ENCODE measurements around the gene OPN1SW.

OPN1SW gene

DNA sequence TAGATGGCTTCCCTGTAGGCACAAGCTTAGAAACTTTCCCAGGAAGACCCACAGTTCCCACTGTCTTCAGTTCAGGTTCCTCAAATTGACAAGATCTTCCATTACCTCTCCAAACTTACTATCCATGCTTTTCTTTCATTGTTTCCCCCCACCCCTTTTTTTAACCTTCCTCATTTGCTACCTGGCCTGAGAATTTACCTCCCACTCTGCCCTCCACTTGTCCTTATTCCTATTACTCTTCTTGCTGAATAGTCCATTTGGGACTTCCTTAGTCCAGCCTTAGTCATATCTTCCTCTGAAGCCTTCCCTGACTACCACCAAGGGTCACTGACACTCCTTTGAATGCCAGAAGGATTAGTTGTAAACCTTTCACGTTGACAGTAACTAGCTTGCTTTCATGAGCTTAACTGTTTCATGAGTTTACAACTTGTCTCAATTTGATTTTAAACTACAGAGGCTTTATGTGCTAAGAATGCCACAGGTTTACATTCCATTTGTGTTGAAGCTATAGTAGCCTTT is 37.7 kb downstream of the OPN1SW start:
- peak overlapping the region; percentile 80 for H3K27ac ChIP-seq
- peak; percentile 37 for DNase-seq (ENCODE audit: low read depth, low spot score)

- peak overlapping the region; percentile 80 for H3K27ac ChIP-seq
These were observed 38.2 kb downstream of the OPN1SW start for GRCh38 chr7:128737441-128737840.

GRCh38 chr7:128735436-128735835 is 40.2 kb downstream of the OPN1SW start:
- no peak overlapping the region for H3K27ac ChIP-seq
- no peak for DNase-seq (ENCODE audit: low read depth, low spot score)

More at GRCh38 chr7:128737441-128737840, 38.2 kb downstream of the OPN1SW start:
- DNase-seq (ENCODE audit: low read depth, low spot score) = no peak

GRCh38 chr7:128734890-128735289 is 40.7 kb downstream of the OPN1SW start:
- no peak for DNase-seq (ENCODE audit: low read depth, low spot score)
- H3K27ac ChIP-seq = no peak overlapping the region

- no peak overlapping the region for H3K27ac ChIP-seq
- no peak for DNase-seq (ENCODE audit: low read depth, low spot score)
These were observed 42.3 kb downstream of the OPN1SW start for GRCh38 chr7:128733278-128733645.

GRCh38 chr7:128732521-128733277 is 42.9 kb downstream of the OPN1SW start:
- H3K27ac ChIP-seq = no peak overlapping the region
- DNase-seq (ENCODE audit: low read depth, low spot score) = no peak

- no peak for DNase-seq (ENCODE audit: low read depth, low spot score)
- no peak overlapping the region for H3K27ac ChIP-seq
These were observed 44.4 kb downstream of the OPN1SW start for GRCh38 chr7:128731184-128731583.

- H3K27ac ChIP-seq = no peak overlapping the region
- DNase-seq (ENCODE audit: low read depth, low spot score) = no peak
These were observed 46.1 kb downstream of the OPN1SW start for GRCh38 chr7:128729494-128729893.

- H3K27ac ChIP-seq = no peak overlapping the region
- peak; percentile 18 for DNase-seq (ENCODE audit: low read depth, low spot score)
These were observed 47.0 kb downstream of the OPN1SW start for GRCh38 chr7:128728598-128728997.

GRCh38 chr7:128727239-128727638 is 48.4 kb downstream of the OPN1SW start:
- DNase-seq (ENCODE audit: low read depth, low spot score) = peak; percentile 18
- H3K27ac ChIP-seq = no peak overlapping the region

- DNase-seq (ENCODE audit: low read depth, low spot score) = no peak
- H3K27ac ChIP-seq = no peak overlapping the region
These were observed 48.9 kb downstream of the OPN1SW start for GRCh38 chr7:128726737-128727072.

DNA sequence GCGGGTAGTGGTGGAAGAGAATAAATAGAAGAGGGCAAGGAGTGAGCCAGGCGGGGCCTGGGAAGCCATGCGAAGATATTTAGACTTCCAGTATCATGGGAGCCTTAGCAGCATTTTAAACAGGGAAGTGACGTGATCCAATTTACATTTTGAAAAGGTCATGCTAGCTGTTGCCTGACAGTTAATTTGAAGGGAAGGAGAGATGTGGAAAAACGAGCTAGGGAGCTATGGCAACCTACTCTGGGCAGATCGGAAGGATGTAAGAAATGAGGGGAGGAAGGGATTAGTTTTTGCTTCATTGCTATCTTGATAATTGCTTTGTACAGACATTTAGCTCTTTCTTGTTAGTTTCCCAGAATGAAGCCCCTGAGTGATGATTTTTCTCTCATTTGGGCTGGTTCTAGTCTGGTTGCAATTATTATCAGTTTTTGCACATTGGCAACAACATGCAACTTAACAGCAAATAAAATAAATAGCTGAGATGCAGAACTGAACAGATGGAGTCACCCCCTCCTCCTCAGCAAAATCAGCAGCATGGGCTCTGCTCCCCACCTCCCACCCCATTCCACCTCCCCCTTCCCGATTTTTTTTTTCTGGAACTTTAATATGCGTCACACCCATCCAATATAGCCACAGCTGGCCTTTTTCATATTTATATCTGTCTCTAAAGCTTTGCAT is 49.4 kb downstream of the OPN1SW start:
- H3K27ac ChIP-seq = no peak overlapping the region
- DNase-seq (ENCODE audit: low read depth, low spot score) = no peak

DNA sequence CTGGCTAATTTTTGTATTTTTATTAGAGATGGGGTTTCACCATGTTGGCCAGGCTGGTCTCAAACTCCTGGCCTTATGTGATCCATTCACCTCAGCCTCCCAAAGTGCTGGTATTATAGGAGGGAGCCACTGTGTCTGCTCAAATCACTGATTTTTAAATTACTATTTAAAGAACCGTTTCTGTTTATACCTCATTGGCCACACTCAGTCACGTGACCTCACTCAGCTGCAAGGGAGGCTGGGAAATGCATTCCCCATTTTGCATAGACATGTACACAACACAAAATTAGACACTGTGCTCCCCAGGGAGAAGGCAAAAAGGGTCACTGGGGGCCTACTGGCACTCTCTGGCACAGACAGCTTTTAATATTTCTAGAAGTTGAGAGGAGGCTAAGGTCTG is 50.1 kb downstream of the OPN1SW start:
- DNase-seq (ENCODE audit: low read depth, low spot score) = no peak
- no peak overlapping the region for H3K27ac ChIP-seq

DNA sequence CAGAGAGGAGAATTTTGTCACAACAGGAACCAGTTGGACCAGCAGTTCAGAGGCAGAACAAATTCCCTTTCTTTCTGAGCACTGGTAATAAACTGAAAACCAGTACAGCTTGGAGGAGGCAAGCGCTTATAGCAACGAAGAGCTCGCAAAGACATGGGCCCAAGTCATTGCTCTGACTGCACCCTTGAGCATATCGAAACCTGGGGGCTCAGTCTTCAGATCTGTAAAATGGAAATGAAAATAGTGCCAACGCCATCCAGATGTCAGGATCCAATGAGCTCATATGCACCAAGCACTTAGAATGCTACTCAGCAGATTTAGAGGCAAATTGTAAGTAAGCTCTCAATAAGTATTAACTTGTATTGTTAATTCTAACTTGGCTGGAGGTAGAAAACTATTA is 50.9 kb downstream of the OPN1SW start:
- no peak for DNase-seq (ENCODE audit: low read depth, low spot score)
- no peak overlapping the region for H3K27ac ChIP-seq
